NCI-H2196 (cell line): ENCODE measurements around the gene REEP2.

Experiments used
- DNase-seq: peaks from one replicate; lab custom pipeline; 2025; ENCODE audit not compliant: unreplicated experiment; lab: John Stamatoyannopoulos, UW

Gene REEP2

DNA sequence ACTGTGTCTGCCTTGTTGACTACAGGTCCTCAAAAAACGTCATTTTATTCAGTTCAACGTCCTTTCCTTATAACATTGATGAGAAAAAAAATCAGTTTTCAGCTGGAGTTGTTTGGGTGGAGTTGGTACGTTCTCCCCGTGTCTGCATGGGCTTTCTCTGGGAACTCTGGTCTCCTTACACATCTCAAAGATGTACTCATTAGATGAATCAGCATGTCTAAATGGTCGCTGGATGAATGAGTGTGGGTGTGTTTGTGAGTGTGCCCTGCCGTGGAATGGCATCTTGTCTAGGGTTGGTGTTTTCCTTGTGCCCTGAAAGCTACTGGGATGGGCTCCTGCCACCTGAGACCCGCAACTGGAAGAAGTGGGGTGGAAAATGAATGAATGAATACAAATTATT lies 56.5 kb downstream of the REEP2 start:
- no peak for DNase-seq
